ENCODE results near the gene SLC25A21. TPM values are rescaled to one million over a fixed set of nuclear protein-coding genes. Genes with fewer than 3 reads are reported as not detected.

The SLC25A21 gene
- total RNA-seq, 4 donors from 2014 or later = 2.0 TPM; not detected in 3

DNA sequence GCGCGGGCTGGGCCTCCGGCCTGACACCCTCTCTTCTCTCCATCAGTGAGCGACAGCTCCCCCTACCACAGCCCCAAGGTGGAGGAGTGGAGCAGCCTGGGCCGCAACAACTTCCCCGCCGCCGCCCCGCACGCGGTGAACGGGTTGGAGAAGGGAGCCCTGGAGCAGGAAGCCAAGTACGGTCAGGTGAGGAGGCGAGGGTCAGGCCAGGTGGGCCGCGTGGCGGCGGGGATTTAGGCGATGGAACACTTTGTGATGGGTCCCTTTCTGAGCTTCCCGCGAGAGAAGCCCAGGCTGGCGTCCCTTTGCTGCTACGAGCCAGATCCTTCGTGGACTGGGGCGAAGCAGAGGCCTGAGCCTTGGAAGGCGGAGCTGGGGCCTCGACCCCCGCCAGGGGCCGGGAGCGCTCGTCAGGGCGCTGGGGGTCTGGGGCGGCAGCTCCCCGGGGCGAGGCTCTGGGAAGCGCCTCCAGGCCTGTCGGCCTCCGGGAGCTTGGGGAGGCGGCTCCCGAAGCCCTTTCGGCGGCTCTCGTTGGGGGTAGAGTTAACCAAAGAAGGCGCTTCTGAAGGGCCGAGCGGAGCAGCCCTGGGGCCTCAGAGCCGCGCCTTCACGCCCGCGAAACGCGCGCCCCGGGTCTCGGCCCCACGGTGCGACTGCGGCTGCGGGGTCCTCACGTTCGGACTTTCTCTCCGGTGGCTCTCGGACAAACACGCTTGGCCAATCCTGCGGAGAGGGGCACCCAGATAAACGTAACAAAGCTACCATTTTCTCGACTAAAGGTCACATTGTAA, 505.8 kb downstream of the SLC25A21 start:
- no peak for DNase-seq (ENCODE audit: low spot score in 2 of 2)
- Histone ChIP-seq H3K4me3 (no peak overlapping the region), H3K9me3 (no peaks in the 10 kb centered on the region), H3K27ac (no peak overlapping the region), H3K27me3 (peaks cover 69% of the 10 kb centered on the region), H3K4me1 (peaks cover 24% of the 10 kb centered on the region), H3K36me3 (no peaks in the 10 kb centered on the region)
- TF ChIP-seq POLR2A (IDR thresholded peaks at IDR 0.05) (no peak), POLR2AphosphoS5 (IDR thresholded peaks at IDR 0.05) (no peak), EP300 (IDR thresholded peaks at IDR 0.05) (no peak)
- TF ChIP-seq, protein P1, sequence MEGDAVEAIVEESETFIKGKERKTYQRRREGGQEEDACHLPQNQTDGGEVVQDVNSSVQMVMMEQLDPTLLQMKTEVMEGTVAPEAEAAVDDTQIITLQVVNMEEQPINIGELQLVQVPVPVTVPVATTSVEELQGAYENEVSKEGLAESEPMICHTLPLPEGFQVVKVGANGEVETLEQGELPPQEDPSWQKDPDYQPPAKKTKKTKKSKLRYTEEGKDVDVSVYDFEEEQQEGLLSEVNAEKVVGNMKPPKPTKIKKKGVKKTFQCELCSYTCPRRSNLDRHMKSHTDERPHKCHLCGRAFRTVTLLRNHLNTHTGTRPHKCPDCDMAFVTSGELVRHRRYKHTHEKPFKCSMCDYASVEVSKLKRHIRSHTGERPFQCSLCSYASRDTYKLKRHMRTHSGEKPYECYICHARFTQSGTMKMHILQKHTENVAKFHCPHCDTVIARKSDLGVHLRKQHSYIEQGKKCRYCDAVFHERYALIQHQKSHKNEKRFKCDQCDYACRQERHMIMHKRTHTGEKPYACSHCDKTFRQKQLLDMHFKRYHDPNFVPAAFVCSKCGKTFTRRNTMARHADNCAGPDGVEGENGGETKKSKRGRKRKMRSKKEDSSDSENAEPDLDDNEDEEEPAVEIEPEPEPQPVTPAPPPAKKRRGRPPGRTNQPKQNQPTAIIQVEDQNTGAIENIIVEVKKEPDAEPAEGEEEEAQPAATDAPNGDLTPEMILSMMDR (IDR thresholded peaks at IDR 0.05) = no peak
- WGBS = 45% methylated on average over 56 of the region's 68 CpGs

GRCh38 chr14:36665887-36666415, 506.5 kb downstream of the SLC25A21 start:
- Histone ChIP-seq H3K4me3 (no peak overlapping the region), H3K27me3 (peaks cover 76% of the 10 kb centered on the region)
- 71% methylated on average over 18 of the region's 18 CpGs for WGBS

GRCh38 chr14:36664322-36665193, 507.8 kb downstream of the SLC25A21 start:
- Histone ChIP-seq H3K27me3 (peaks cover 90% of the 10 kb centered on the region), H3K4me1 (peaks cover 31% of the 10 kb centered on the region), H3K36me3 (no peaks in the 10 kb centered on the region), H3K9me3 (no peaks in the 10 kb centered on the region), H3K4me3 (peak overlapping the region; percentile 52), H3K27ac (no peak overlapping the region)
- WGBS = 57% methylated on average over 9 of the region's 9 CpGs
- TF ChIP-seq EP300 (IDR thresholded peaks at IDR 0.05) (no peak), POLR2AphosphoS5 (IDR thresholded peaks at IDR 0.05) (no peak)
- TF ChIP-seq, protein P1 (IDR thresholded peaks at IDR 0.05) = no peak
- DNase-seq (ENCODE audit: low spot score in 2 of 2) = no peak

More at GRCh38 chr14:36665887-36666415, 506.5 kb downstream of the SLC25A21 start:
- Histone ChIP-seq H3K27ac (no peak overlapping the region), H3K4me1 (peaks cover 31% of the 10 kb centered on the region), H3K9me3 (no peaks in the 10 kb centered on the region), H3K36me3 (no peaks in the 10 kb centered on the region)
- TF ChIP-seq EP300 (IDR thresholded peaks at IDR 0.05) (no peak), POLR2A (IDR thresholded peaks at IDR 0.05) (no peak), POLR2AphosphoS5 (IDR thresholded peaks at IDR 0.05) (no peak)
- TF ChIP-seq, protein P1 (IDR thresholded peaks at IDR 0.05) = no peak
- no peak for DNase-seq (ENCODE audit: low spot score in 2 of 2)

DNA sequence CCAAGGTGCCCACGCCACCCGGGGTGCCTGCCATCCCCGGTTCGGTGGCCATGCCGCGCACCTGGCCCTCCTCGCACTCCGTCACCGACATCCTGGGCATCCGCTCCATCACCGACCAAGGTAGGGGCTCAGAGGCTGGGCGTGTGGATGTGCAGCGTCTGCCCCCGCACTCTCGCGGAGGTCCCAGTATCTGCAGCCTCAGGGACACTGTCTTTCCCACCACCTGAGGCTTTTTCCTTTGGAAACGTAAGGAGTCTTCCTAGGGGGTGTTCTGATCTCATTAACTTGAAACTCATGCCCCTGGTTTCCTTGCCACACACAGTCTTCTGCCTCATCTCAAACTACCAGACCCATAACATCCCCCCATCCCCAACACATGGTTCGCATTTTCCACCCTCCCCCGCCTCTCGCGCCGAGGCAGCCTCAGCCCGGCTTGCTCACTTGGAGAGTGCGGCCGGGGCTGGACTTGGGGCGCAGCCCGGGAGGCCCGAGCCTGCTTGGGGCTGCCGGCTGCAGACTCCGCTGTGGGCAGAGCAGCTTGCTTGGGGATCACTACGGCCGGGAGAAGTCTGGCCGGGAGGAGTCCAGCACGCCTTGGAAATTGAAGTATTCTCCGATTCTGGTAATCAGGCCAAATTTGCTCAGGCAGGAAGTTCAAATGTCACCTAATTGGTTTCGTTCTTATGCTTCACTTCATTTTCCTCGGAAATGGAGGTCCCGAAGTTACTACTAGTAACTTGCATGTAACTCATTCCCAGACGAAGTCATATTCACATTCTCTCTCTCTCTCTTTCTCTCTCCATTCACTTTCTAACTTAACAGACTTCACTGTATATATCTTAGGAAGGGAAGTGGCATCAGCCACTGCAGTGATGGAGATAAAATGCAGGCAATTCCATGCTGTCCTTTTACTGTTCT, 508.7 kb downstream of the SLC25A21 start:
- no peak for DNase-seq (ENCODE audit: low spot score in 2 of 2)
- H3K27ac ChIP-seq = no peak overlapping the region
- peaks cover 92% of the 10 kb centered on the region for H3K27me3 ChIP-seq
- H3K9me3 ChIP-seq = no peaks in the 10 kb centered on the region
- peaks cover 31% of the 10 kb centered on the region for H3K4me1 ChIP-seq
- TF ChIP-seq POLR2AphosphoS5 (IDR thresholded peaks at IDR 0.05) (no peak), POLR2A (IDR thresholded peaks at IDR 0.05) (no peak), EP300 (IDR thresholded peaks at IDR 0.05) (no peak)
- TF ChIP-seq, protein P1 (IDR thresholded peaks at IDR 0.05) = no peak
- no peaks in the 10 kb centered on the region for H3K36me3 ChIP-seq
- WGBS = 18% methylated on average over 39 of the region's 39 CpGs
- H3K4me3 ChIP-seq = peak overlapping the region; percentile 52

All from suprapubic skin (tissue), 4 donors.